Stimulated activated CD8-positive, alpha-beta memory T cell treated with anti-CD3 and anti-CD28 coated beads, Interleukin-15, amount 100 ng/mL, for 1 hour (primary cell): Measurements from ENCODE around the gene NIPAL3.

Experiments used
- DNase-seq: peaks from one replicate; pipeline ENCODE4 v3.0.0-alpha.2; 2020; ENCODE audit warnings: low read depth

The NIPAL3 gene

GRCh38 chr1:24390924-24391782, 24.4 kb upstream of the NIPAL3 start:
- peak; percentile 38 for DNase-seq

GRCh38 chr1:24391882-24392603, 23.6 kb upstream of the NIPAL3 start:
- DNase-seq: peak; percentile 28

- no peak for DNase-seq
Observed at GRCh38 chr1:24392604-24392946, 23.0 kb upstream of the NIPAL3 start.

- DNase-seq: no peak
Observed at GRCh38 chr1:24392982-24393650, 22.5 kb upstream of the NIPAL3 start.

- no peak for DNase-seq
Observed at GRCh38 chr1:24393892-24394291, 21.7 kb upstream of the NIPAL3 start.

GRCh38 chr1:24400065-24400464, 15.5 kb upstream of the NIPAL3 start:
- no peak for DNase-seq

GRCh38 chr1:24403806-24404205, 11.8 kb upstream of the NIPAL3 start:
- DNase-seq: no peak

- no peak for DNase-seq
Observed at GRCh38 chr1:24406788-24407187, 8.8 kb upstream of the NIPAL3 start.

- no peak for DNase-seq
Observed at GRCh38 chr1:24409535-24409934, 6.1 kb upstream of the NIPAL3 start.

GRCh38 chr1:24410750-24411149, 4.9 kb upstream of the NIPAL3 start:
- no peak for DNase-seq

- DNase-seq: no peak
Observed at GRCh38 chr1:24411963-24412362, 3.6 kb upstream of the NIPAL3 start.

- DNase-seq: no peak
Observed at GRCh38 chr1:24412408-24412807, 3.2 kb upstream of the NIPAL3 start.

GRCh38 chr1:24413350-24414163, 2.0 kb upstream of the NIPAL3 start, which contains the start of gene STPG1:
Gene STPG1 (minus strand): TSS chr1:24413782. CDS start chr1:24401388, 12,394 bp downstream.
- peak; percentile 42 for DNase-seq

GRCh38 chr1:24414775-24415333, 748 bp upstream of the NIPAL3 start:
- DNase-seq: no peak

- DNase-seq: no peak
Observed at GRCh38 chr1:24415910-24416665, 486 bp downstream of the NIPAL3 start.

GRCh38 chr1:24416666-24417391, 1.2 kb downstream of the NIPAL3 start:
- DNase-seq: no peak

- DNase-seq: no peak
Observed at GRCh38 chr1:24417681-24418080, 2.1 kb downstream of the NIPAL3 start.

GRCh38 chr1:24418898-24419628, 3.5 kb downstream of the NIPAL3 start:
- no peak for DNase-seq

- DNase-seq: no peak
Observed at GRCh38 chr1:24420547-24420946, 4.9 kb downstream of the NIPAL3 start.
